GM12891 (cell line): ENCODE measurements around the gene SLC44A2.
A peak's percentile ranks its signal among the peaks of the same experiment; 100 is the strongest.

Experiments used
- PAX5 ChIP-seq: IDR thresholded peaks from 2 replicates; pipeline ENCODE4 v1.6.1; 2011; ENCODE audit warnings: low read length, moderate library complexity, mild to moderate bottlenecking; ENCODE audit not compliant: insufficient read depth, severe bottlenecking
- POLR2A ChIP-seq: IDR thresholded peaks from 2 replicates; pipeline ENCODE4 v1.6.1; 2011; ENCODE audit warnings: low read depth, low read length, control low read depth
- POLR2AphosphoS5 ChIP-seq: IDR thresholded peaks from 2 replicates; pipeline ENCODE4 v1.6.1; 2011; ENCODE audit warnings: low read depth, low read length, control low read depth
- POU2F2 ChIP-seq: IDR thresholded peaks from 2 replicates; pipeline ENCODE4 v1.6.1; 2011; ENCODE audit warnings: low read depth, mild to moderate bottlenecking, control low read depth, low read length, moderate library complexity
- TAF1 ChIP-seq: IDR thresholded peaks from 2 replicates; pipeline ENCODE4 v1.6.1; 2011; ENCODE audit warnings: low read depth, low read length, control low read depth

DNA sequence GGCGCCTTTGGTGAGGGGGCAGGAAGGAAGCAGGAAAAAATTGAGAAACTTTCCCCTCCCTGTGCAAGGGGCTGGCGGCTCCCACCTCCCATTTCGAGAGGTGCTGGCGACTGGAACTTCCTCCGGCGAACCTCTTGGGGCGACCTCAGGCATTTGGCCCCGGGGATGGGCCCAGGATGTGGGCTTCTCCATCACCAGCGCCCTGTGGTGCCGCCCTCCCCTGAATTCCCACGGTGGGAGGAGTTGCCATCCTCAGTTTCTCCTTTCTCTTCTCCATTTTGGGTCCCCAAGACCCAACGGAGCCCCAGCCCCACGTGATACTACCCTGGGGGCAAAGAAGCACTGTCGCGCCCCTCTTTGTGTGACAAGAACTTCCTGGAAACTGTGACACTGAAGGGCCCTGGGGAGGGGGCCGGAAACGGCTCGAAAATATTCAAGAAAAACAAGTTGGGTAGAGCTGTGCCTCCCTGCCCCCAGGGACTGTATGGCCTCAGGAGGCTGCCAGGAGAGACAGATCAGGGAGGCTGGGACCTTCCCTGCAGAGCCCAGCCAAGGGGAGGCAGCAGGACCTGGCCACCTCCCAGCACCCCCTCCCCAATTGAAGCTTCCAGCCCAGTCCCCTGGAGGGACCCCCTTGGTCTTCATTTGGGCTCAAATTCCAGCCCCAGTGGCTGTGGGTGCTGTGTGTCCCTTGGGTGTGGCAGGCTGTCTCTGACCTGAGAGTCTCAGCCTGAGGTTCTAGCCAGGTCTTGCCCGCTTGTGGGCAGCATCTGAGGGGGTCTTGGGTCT, 22.1 kb upstream of the SLC44A2 start:
- TF ChIP-seq POLR2AphosphoS5 = no peak
- TF ChIP-seq POLR2A = peak; percentile 28; the same call in 1 of the 2 replicates
- peak; percentile 6; the same call in 1 of the 2 replicates for TF ChIP-seq TAF1
- no peak for TF ChIP-seq PAX5
- peak; percentile 59; the same call in 1 of the 2 replicates for TF ChIP-seq POU2F2
